GM19239 (cell line): ENCODE data around the gene TRIM25.
"Not testable (repeated sequence)": the region's sequence is repeated elsewhere in the genome, so short reads cannot be mapped to it uniquely, and the experiment has no call there.

ENCODE experiments used
- DNase-seq: peaks from one replicate; pipeline ENCODE4 v3.0.0; 2011; ENCODE audit warnings: low spot score; ENCODE audit not compliant: insufficient read length
- FAIRE-seq: peaks from 2 replicates; lab custom pipeline; 2011; peaks lifted over from hg19 to GRCh38; lab: Jason Lieb, UNC

The TRIM25 gene

GRCh38 chr17:56913867-56914580 is at the start of gene TRIM25:
TRIM25 (minus strand) TSS chr17:56914049; CDS start chr17:56913988, 61 bp downstream.
- DNase-seq (peak; percentile 92), FAIRE-seq (peak; percentile 82)

GRCh38 chr17:56960596-56961538 is 47.0 kb upstream of the TRIM25 start, which contains the start of gene COIL:
COIL (minus strand) TSS chr17:56961050; CDS start chr17:56961019, 31 bp downstream.
- DNase-seq (peak; percentile 83), FAIRE-seq (peak; percentile 84)

GRCh38 chr17:56956992-56957391 is 43.1 kb upstream of the TRIM25 start:
- no peak for DNase-seq
- FAIRE-seq = no peak

GRCh38 chr17:56949595-56949994 is 35.7 kb upstream of the TRIM25 start:
- DNase-seq (no peak), FAIRE-seq (no peak)

GRCh38 chr17:56948491-56948890 is 34.6 kb upstream of the TRIM25 start:
- no peak for DNase-seq
- no peak for FAIRE-seq

- FAIRE-seq = no peak
Observed at GRCh38 chr17:56947741-56948140, 33.9 kb upstream of the TRIM25 start.

GRCh38 chr17:56945938-56946505 is 32.2 kb upstream of the TRIM25 start:
- no peak for DNase-seq
- FAIRE-seq = no peak

More at GRCh38 chr17:56947741-56948140, 33.9 kb upstream of the TRIM25 start:
- no peak for DNase-seq

GRCh38 chr17:56943505-56944125 is 29.8 kb upstream of the TRIM25 start:
- DNase-seq = no peak
- no peak for FAIRE-seq

- FAIRE-seq = peak; percentile 58
- peak; percentile 48 for DNase-seq
Observed at GRCh38 chr17:56939869-56940484, 26.1 kb upstream of the TRIM25 start.

- DNase-seq, FAIRE-seq: not testable (repeated sequence)
Observed at GRCh38 chr17:56938206-56938605, 24.4 kb upstream of the TRIM25 start.

- DNase-seq (no peak), FAIRE-seq (no peak)
Observed at GRCh38 chr17:56937687-56938086, 23.8 kb upstream of the TRIM25 start.

GRCh38 chr17:56936697-56937322 is 23.0 kb upstream of the TRIM25 start:
- no peak for FAIRE-seq
- no peak for DNase-seq

GRCh38 chr17:56935461-56935860 is 21.6 kb upstream of the TRIM25 start:
- FAIRE-seq = no peak
- no peak for DNase-seq

GRCh38 chr17:56934280-56934679 is 20.4 kb upstream of the TRIM25 start:
- no peak for FAIRE-seq
- no peak for DNase-seq

- no peak for FAIRE-seq
- DNase-seq = no peak
Observed at GRCh38 chr17:56933868-56934267, 20.0 kb upstream of the TRIM25 start.

GRCh38 chr17:56933151-56933745 is 19.4 kb upstream of the TRIM25 start:
- FAIRE-seq (no peak), DNase-seq (no peak)

- DNase-seq (no peak), FAIRE-seq (no peak)
Observed at GRCh38 chr17:56930739-56931337, 17.0 kb upstream of the TRIM25 start.

- DNase-seq (no peak), FAIRE-seq (no peak)
Observed at GRCh38 chr17:56929362-56929969, 15.6 kb upstream of the TRIM25 start.
